Right lobe of liver (tissue), 4 donors: ENCODE measurements around the gene RAB4B.

Experiments
- CTCF ChIP-seq, 4 donors: fragments of 200-600 bp in 3 of 4; fragments of 450-650 bp in 1 of 4; IDR thresholded peaks; one replicate each; pipeline versions ENCODE4 v1.5.1 to v1.8.0; 2016 to 2022; ENCODE audit warnings: antibody characterized with exemption in 4 of 4, mild to moderate bottlenecking in 2 of 4
- POLR2A ChIP-seq: fragments of 450-650 bp; IDR thresholded peaks from one replicate; pipeline ENCODE4 v1.6.1; 2017; ENCODE audit warnings: antibody characterized with exemption, mild to moderate bottlenecking
- donor health status: DM: no; HTN: no; CAD: no.
- donor health status: DM: no; HTN: no; CAD: no.
- donor health status: DM: no; HTN: yes; CAD: no.

- TF ChIP-seq CTCF (IDR thresholded peaks at IDR 0.05) (no peak), POLR2A (no peak)
Measured at GRCh38 chr19:40774916-40775631, 3.0 kb upstream of the RAB4B start, which contains the start of gene MIA.
